GM06990 (cell line): ENCODE results near the gene NMUR2.

ENCODE experiments used
- DNase-seq: peaks from one replicate; pipeline ENCODE4 v3.0.0-alpha.2; 2011; ENCODE audit not compliant: insufficient read length; ENCODE audit errors: extremely low read depth
- H3K27me3 ChIP-seq: replicated peaks from 2 replicates; pipeline ENCODE4 v1.6.0; 2011; ENCODE audit warnings: low read length; ENCODE audit not compliant: control insufficient read depth, insufficient read depth
- H3K36me3 ChIP-seq: 2 replicates; pipeline ENCODE4 v1.5.1; 2011; ENCODE audit warnings: low read length; ENCODE audit not compliant: control insufficient read depth, insufficient read depth
- H3K4me3 ChIP-seq: replicated peaks from 2 replicates; pipeline ENCODE4 v1.5.1; 2011; ENCODE audit warnings: low read depth, mild to moderate bottlenecking, control low read depth, low read length
- CTCF ChIP-seq: IDR thresholded peaks from 2 replicates; pipeline ENCODE4 v1.5.1; 2011; ENCODE audit warnings: low read length, control low read depth, mild to moderate bottlenecking, inconsistent platforms; ENCODE audit not compliant: insufficient read depth, poor library complexity, severe bottlenecking

Gene NMUR2

GRCh38 chr5:152424501-152424900 lies 19.4 kb upstream of the NMUR2 start:
- Histone ChIP-seq H3K27me3 (no peaks in the 10 kb centered on the region), H3K36me3 (no peaks in the 10 kb centered on the region), H3K4me3 (no peak overlapping the region)
- no peak for DNase-seq
- no peak for TF ChIP-seq CTCF

- no peak overlapping the region for H3K4me3 ChIP-seq
- no peak for DNase-seq
- no peaks in the 10 kb centered on the region for H3K27me3 ChIP-seq
- no peaks in the 10 kb centered on the region for H3K36me3 ChIP-seq
- TF ChIP-seq CTCF, result no peak
Observed at GRCh38 chr5:152422081-152422480, 17.0 kb upstream of the NMUR2 start.

GRCh38 chr5:152412129-152412528 lies 7.0 kb upstream of the NMUR2 start:
- Histone ChIP-seq H3K27me3 (no peaks in the 10 kb centered on the region), H3K36me3 (no peaks in the 10 kb centered on the region), H3K4me3 (no peak overlapping the region)
- no peak for DNase-seq
- no peak for TF ChIP-seq CTCF

- Histone ChIP-seq H3K36me3 (no peaks in the 10 kb centered on the region), H3K27me3 (no peaks in the 10 kb centered on the region; the same call in 1 of the 2 replicates), H3K4me3 (no peak overlapping the region)
- DNase-seq, result no peak
- TF ChIP-seq CTCF, result no peak
Observed at GRCh38 chr5:152406082-152406481, 1.0 kb upstream of the NMUR2 start.

GRCh38 chr5:152404494-152404893 lies 585 bp downstream of the NMUR2 start:
- no peaks in the 10 kb centered on the region; the same call in 1 of the 2 replicates for H3K27me3 ChIP-seq
- no peak for TF ChIP-seq CTCF
- DNase-seq, result no peak
- H3K36me3 ChIP-seq, result no peaks in the 10 kb centered on the region
- H3K4me3 ChIP-seq, result no peak overlapping the region

- TF ChIP-seq CTCF, result no peak
- no peaks in the 10 kb centered on the region; the same call in 1 of the 2 replicates for H3K27me3 ChIP-seq
- H3K36me3 ChIP-seq, result no peaks in the 10 kb centered on the region
- no peak for DNase-seq
- no peak overlapping the region for H3K4me3 ChIP-seq
Observed at GRCh38 chr5:152403046-152403445, 2.0 kb downstream of the NMUR2 start.
